ENCODE results near the gene TTLL5. TPM values are rescaled to one million over a fixed set of nuclear protein-coding genes. Genes with fewer than 3 reads are reported as not detected.

The TTLL5 gene
- total RNA-seq, 1 experiment from 2014 or later: 15.2 TPM

Other genes starting within 250 kb of the TTLL5 start
- gene JDP2, start 233.2 kb upstream of the TTLL5 start, total RNA-seq (2014; rRNA removed; shearing (Covaris generic)): 40.6 and 42.4 TPM in 2 replicates
- not detected in 2 replicates for gene BATF, start 138.8 kb upstream of the TTLL5 start, total RNA-seq (2014; rRNA removed; shearing (Covaris generic))
- gene FLVCR2, start 82.6 kb upstream of the TTLL5 start, total RNA-seq (2014; rRNA removed; shearing (Covaris generic)): 0.23 and 0.62 TPM in 2 replicates
- 12.2 and 12.6 TPM in 2 replicates for gene ERG28, start 370 bp upstream of the TTLL5 start, total RNA-seq (2014; rRNA removed; shearing (Covaris generic))